ENCODE data around the gene HINT3.

The HINT3 gene

DNA sequence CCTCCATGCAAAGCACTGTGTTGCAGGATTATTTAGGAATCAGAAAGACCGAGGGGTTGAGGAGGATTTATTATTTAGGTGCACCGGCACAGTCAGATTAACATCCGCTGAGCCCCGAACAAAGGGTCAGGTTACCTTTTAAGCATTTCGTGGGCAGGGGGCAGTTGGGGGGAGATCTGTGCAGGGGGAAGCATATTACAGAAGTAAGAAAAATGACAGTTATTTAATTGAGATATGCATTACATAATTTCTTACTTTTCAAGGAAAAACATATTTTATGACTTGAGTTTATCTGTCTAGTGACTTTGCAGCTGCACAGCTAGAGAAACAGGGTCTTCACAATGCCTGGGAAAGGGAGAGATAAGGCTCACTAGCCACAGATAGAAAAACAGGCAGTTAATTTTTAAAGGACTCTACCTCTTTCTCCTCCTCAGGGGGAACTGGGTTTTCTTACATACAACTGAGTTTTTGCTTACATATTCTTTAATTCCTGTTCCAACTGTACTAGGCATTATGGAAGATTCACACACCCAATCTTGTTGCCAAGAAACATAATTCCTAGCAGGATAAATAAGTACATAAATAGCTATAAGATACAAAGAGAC, 1.7 kb upstream of the HINT3 start:
- Histone ChIP-seq H4K20me1 (ENCODE audit: insufficient read depth) (no peaks in the 10 kb centered on the region), H2AFZ (ENCODE audit: low read depth) (no peak overlapping the region), H3K4me3 (IDR thresholded peaks at IDR 0.05; ENCODE audit: insufficient read depth, low read depth, low read length) (no peak overlapping the region), H3K27ac (no peak overlapping the region), H3K4me2 (no peak overlapping the region), H3K36me3 (ENCODE audit: insufficient read depth) (no peaks in the 10 kb centered on the region), H3K27me3 (ENCODE audit: insufficient read depth, low read depth) (no peaks in the 10 kb centered on the region), H3K4me1 (ENCODE audit: low read depth, poor library complexity, severe bottlenecking) (peaks cover 12% of the 10 kb centered on the region), H3K9ac (no peak overlapping the region), H3K79me2 (ENCODE audit: insufficient read depth, low read depth) (no peaks in the 10 kb centered on the region; the same call in 1 of the 2 replicates)
- TF ChIP-seq, protein P1, sequence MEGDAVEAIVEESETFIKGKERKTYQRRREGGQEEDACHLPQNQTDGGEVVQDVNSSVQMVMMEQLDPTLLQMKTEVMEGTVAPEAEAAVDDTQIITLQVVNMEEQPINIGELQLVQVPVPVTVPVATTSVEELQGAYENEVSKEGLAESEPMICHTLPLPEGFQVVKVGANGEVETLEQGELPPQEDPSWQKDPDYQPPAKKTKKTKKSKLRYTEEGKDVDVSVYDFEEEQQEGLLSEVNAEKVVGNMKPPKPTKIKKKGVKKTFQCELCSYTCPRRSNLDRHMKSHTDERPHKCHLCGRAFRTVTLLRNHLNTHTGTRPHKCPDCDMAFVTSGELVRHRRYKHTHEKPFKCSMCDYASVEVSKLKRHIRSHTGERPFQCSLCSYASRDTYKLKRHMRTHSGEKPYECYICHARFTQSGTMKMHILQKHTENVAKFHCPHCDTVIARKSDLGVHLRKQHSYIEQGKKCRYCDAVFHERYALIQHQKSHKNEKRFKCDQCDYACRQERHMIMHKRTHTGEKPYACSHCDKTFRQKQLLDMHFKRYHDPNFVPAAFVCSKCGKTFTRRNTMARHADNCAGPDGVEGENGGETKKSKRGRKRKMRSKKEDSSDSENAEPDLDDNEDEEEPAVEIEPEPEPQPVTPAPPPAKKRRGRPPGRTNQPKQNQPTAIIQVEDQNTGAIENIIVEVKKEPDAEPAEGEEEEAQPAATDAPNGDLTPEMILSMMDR (conservative IDR thresholded peaks at IDR 0.05; ENCODE audit: low read depth, low read length), result no peak

DNA sequence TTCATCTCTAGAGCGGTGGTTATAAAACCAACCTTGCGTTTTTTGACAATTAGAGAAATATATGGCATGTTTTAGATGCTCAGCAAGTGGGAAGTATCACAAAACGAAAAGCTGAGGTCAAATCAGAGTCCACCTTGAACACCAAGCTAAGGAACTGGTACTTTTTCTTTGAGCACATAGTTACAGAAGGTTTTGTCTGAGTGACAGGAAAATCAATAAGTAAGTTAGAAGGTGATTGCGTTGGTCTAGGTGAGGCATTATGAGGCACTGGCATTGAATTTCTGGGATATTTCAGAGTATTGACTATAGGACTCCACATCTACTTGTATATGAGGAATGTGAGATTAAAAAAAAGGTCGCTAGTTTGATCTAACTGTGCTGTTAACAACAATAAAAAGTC, 597 bp upstream of the HINT3 start:
- Histone ChIP-seq H4K20me1 (ENCODE audit: insufficient read depth) (no peaks in the 10 kb centered on the region), H3K4me2 (peak overlapping the region; percentile 50), H3K79me2 (ENCODE audit: insufficient read depth, low read depth) (no peaks in the 10 kb centered on the region; the same call in 1 of the 2 replicates), H3K27ac (0 out of 2 replicates have a peak overlapping the region, but pooled peaks have one; percentile 23), H3K4me1 (ENCODE audit: low read depth, poor library complexity, severe bottlenecking) (peaks cover 12% of the 10 kb centered on the region), H2AFZ (ENCODE audit: low read depth) (peak overlapping the region; percentile 59), H3K4me3 (IDR thresholded peaks at IDR 0.05; ENCODE audit: insufficient read depth, low read depth, low read length) (no peak overlapping the region), H3K27me3 (ENCODE audit: insufficient read depth, low read depth) (no peaks in the 10 kb centered on the region), H3K36me3 (ENCODE audit: insufficient read depth) (no peaks in the 10 kb centered on the region), H3K9ac (peak overlapping the region; percentile 90; the same call in 1 of the 2 replicates)
- TF ChIP-seq, protein P1 (conservative IDR thresholded peaks at IDR 0.05; ENCODE audit: low read depth, low read length), result no peak

DNA sequence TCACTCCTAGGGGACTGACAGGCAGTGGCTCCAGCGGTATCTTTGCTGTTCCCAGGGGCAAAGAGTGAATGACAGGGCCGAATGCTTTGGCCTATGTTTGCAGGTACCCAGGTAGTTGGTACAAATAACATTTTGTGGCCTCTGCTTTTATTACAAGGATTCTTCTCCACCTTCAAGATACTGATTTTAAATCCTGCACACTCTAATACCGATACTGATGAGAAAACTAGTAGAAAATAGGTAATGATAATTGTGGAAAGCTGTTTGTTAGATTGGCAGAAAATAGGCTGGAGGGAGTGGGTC, 772 bp downstream of the HINT3 start:
- peak overlapping the region; percentile 90 for H3K9ac ChIP-seq
- H2AFZ ChIP-seq (ENCODE audit: low read depth), result peak overlapping the region; percentile 78; the same call in 1 of the 2 replicates
- peak overlapping the region; percentile 70 for H3K4me2 ChIP-seq
- no peak overlapping the region for H3K4me3 ChIP-seq (IDR thresholded peaks at IDR 0.05; ENCODE audit: insufficient read depth, low read depth, low read length)
- H3K4me1 ChIP-seq (ENCODE audit: low read depth, poor library complexity, severe bottlenecking), result peaks cover 12% of the 10 kb centered on the region
- peak overlapping the region; percentile 79; the same call in 1 of the 2 replicates for H3K27ac ChIP-seq
- no peaks in the 10 kb centered on the region for H3K36me3 ChIP-seq (ENCODE audit: insufficient read depth)
- no peaks in the 10 kb centered on the region for H4K20me1 ChIP-seq (ENCODE audit: insufficient read depth)
- no peaks in the 10 kb centered on the region for H3K27me3 ChIP-seq (ENCODE audit: insufficient read depth, low read depth)
- H3K79me2 ChIP-seq (ENCODE audit: insufficient read depth, low read depth), result no peaks in the 10 kb centered on the region; the same call in 1 of the 2 replicates
- TF ChIP-seq, protein P1 (conservative IDR thresholded peaks at IDR 0.05; ENCODE audit: low read depth, low read length), result no peak

DNA sequence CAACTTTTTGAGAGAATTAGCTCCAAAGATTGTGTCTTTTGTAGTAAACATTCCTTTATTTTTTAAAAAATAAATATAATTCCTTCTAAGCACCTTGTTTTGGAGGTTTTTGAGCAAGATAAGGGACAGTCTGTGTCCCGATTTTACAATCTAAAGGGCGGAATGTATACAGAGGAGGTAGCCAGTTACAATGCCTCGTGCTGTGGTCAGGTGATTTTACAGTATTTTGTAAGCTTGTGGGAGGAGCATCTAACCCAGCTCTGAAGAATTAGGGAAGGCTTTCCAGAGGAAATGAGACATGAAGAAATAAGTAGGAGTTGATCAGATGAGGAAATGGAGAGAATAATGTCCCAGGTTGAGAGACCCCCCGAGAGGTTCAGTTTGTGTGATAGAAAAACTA, 1.3 kb downstream of the HINT3 start:
- TF ChIP-seq, protein P1 (conservative IDR thresholded peaks at IDR 0.05; ENCODE audit: low read depth, low read length), result no peak
- H2AFZ ChIP-seq (ENCODE audit: low read depth), result no peak overlapping the region
- H3K4me1 ChIP-seq (ENCODE audit: low read depth, poor library complexity, severe bottlenecking), result peaks cover 12% of the 10 kb centered on the region
- H3K79me2 ChIP-seq (ENCODE audit: insufficient read depth, low read depth), result no peaks in the 10 kb centered on the region; the same call in 1 of the 2 replicates
- peak overlapping the region; percentile 90; the same call in 1 of the 2 replicates for H3K9ac ChIP-seq
- no peak overlapping the region for H3K4me3 ChIP-seq (IDR thresholded peaks at IDR 0.05; ENCODE audit: insufficient read depth, low read depth, low read length)
- peak overlapping the region; percentile 70 for H3K4me2 ChIP-seq
- H3K27me3 ChIP-seq (ENCODE audit: insufficient read depth, low read depth), result no peaks in the 10 kb centered on the region
- H3K27ac ChIP-seq, result no peak overlapping the region
- no peaks in the 10 kb centered on the region for H4K20me1 ChIP-seq (ENCODE audit: insufficient read depth)
- no peaks in the 10 kb centered on the region for H3K36me3 ChIP-seq (ENCODE audit: insufficient read depth)
